K562 (cell line): ENCODE measurements around the gene ADAM15. TPM values are rescaled to one million over a fixed set of nuclear protein-coding genes. Genes with fewer than 3 reads are reported as not detected.

Source experiments
- BHLHE40 ChIP-seq: IDR thresholded peaks from 2 replicates; pipeline ENCODE4 v1.6.1; 2011; ENCODE audit warnings: low read length, improper control_type of control experiment
- CTCF ChIP-seq, 3 experiments: IDR thresholded peaks in 2 of 3; conservative IDR thresholded peaks in 1 of 3; 2 replicates each; pipeline ENCODE4 v1.5.1; 2011 to 2012; ENCODE audit warnings: low read length in 3 of 3, mild to moderate bottlenecking in 3 of 3, control low read depth in 2 of 3, improper control_type of control experiment in 1 of 3, inconsistent platforms in 1 of 3, low read depth in 1 of 3, mixed read lengths in 1 of 3, moderate library complexity in 1 of 3; ENCODE audit not compliant: insufficient read depth in 2 of 3
- EHMT2 ChIP-seq: fragments of 450-650 bp; IDR thresholded peaks from 2 replicates; pipeline ENCODE4 v1.6.1; 2018; ENCODE audit warnings: antibody characterized with exemption
- ETV5 ChIP-seq: sonication (generic); formaldehyde crosslinking; IDR thresholded peaks from 2 replicates; pipeline ENCODE4 v1.4.0; 2020; ENCODE audit warnings: low read depth, mild to moderate bottlenecking, missing genetic modification reagents
- HOXB6 ChIP-seq: fragments of 250-450 bp; sonication (Bioruptor Pico); IDR thresholded peaks from 2 replicates; pipeline ENCODE4 v1.5.1; 2022; ENCODE audit warnings: mild to moderate bottlenecking, borderline replicate concordance
- MAZ ChIP-seq, 2 experiments: fragments of 450-650 bp in 1 of 2; sonication (generic) in 1 of 2; formaldehyde crosslinking; IDR thresholded peaks in 1 of 2; conservative IDR thresholded peaks in 1 of 2; 2 replicates each; pipeline versions ENCODE4 v1.4.0 to v1.5.0; 2020; ENCODE audit warnings: mild to moderate bottlenecking in 1 of 2, missing genetic modification reagents in 1 of 2
- NELFE ChIP-seq: IDR thresholded peaks from 2 replicates; pipeline ENCODE4 v1.6.1; 2011; ENCODE audit warnings: mild to moderate bottlenecking; ENCODE audit not compliant: insufficient read depth, insufficient read length
- PCBP1 ChIP-seq: fragments of 200-400 bp; formaldehyde crosslinking; IDR thresholded peaks from 2 replicates; pipeline ENCODE4 v1.6.1; 2018; ENCODE audit warnings: mild to moderate bottlenecking, low read depth, low read length; ENCODE audit not compliant: poor library complexity, severe bottlenecking
- POLR2AphosphoS2 ChIP-seq: IDR thresholded peaks from 2 replicates; pipeline ENCODE4 v1.6.1; 2012; ENCODE audit warnings: low read length, improper control_type of control experiment
- POLR2H ChIP-seq: IDR thresholded peaks from 2 replicates; pipeline ENCODE4 v1.6.1; 2016; ENCODE audit warnings: missing genetic modification characterization, low read depth, mild to moderate bottlenecking, control low read depth, missing compliant biosample characterization, moderate library complexity
- RBM14 ChIP-seq: fragments of 200-400 bp; formaldehyde crosslinking; IDR thresholded peaks from 2 replicates; pipeline ENCODE4 v1.6.1; 2018; ENCODE audit warnings: low read depth, mild to moderate bottlenecking, low read length, moderate library complexity, borderline replicate concordance; ENCODE audit not compliant: insufficient read depth
- RBM34 ChIP-seq: fragments of 200-400 bp; formaldehyde crosslinking; IDR thresholded peaks from 2 replicates; pipeline ENCODE4 v1.6.1; 2018; ENCODE audit warnings: low read length, borderline replicate concordance; ENCODE audit not compliant: insufficient read depth
- RUNX1 ChIP-seq: sonication (generic); IDR thresholded peaks from 2 replicates; pipeline ENCODE4 v1.6.1; 2016; ENCODE audit warnings: antibody characterized with exemption, low read depth
- SIX5 ChIP-seq, 2 experiments: IDR thresholded peaks; 2 replicates each; pipeline ENCODE4 v1.6.1; 2011; ENCODE audit warnings: low read length in 2 of 2, borderline replicate concordance in 1 of 2, low read depth in 1 of 2, mild to moderate bottlenecking in 1 of 2, moderate library complexity in 1 of 2; ENCODE audit not compliant: insufficient read depth in 1 of 2
- TEAD4 ChIP-seq, 2 experiments: sonication (generic) in 1 of 2; formaldehyde crosslinking in 1 of 2; IDR thresholded peaks; 2 replicates each; pipeline versions ENCODE4 v1.6.1 to v1.8.0; 2012 to 2022; ENCODE audit warnings: borderline replicate concordance in 1 of 2, inconsistent platforms in 1 of 2, low read length in 1 of 2, mild to moderate bottlenecking in 1 of 2, missing genetic modification reagents in 1 of 2
- WHSC1 ChIP-seq: IDR thresholded peaks from one replicate; pipeline ENCODE4 v1.6.1; 2012; ENCODE audit warnings: low read length, control low read depth, inconsistent platforms
- ZFP30 ChIP-seq: fragments of 250-450 bp; sonication (Bioruptor Pico); IDR thresholded peaks from 2 replicates; pipeline ENCODE4 v1.8.0; 2022; ENCODE audit warnings: moderate library complexity, mild to moderate bottlenecking, inconsistent platforms, borderline replicate concordance
- ZHX1 ChIP-seq: fragments of 150-350 bp; conservative IDR thresholded peaks from 2 replicates; pipeline ENCODE4 v1.6.1; 2014; ENCODE audit warnings: low read length
- ZNF512 ChIP-seq: IDR thresholded peaks from 2 replicates; pipeline ENCODE4 v1.6.1; 2016; ENCODE audit warnings: missing genetic modification characterization, missing compliant biosample characterization
- ZNF644 ChIP-seq: fragments of 200-800 bp; sonication (Bioruptor generic); IDR thresholded peaks from 2 replicates; pipeline ENCODE4 v1.6.1; 2016; ENCODE audit warnings: low read depth, missing genetic modification characterization, missing compliant biosample characterization
- ZNF695 ChIP-seq: fragments of 450-650 bp; formaldehyde crosslinking; IDR thresholded peaks from 2 replicates; pipeline ENCODE4 v1.4.0; 2020; ENCODE audit warnings: mild to moderate bottlenecking, moderate library complexity
- polyA plus RNA-seq, 8 experiments: library from polyadenylated mRNA; depleted of rRNA in 4 of 8; stranded (reverse) in 5 of 8; unstranded in 3 of 8; fragments of >200 nt; fragmentation: Nextera tagmentation in 2 of 8; fragmentation: Illumina TruSeq in 1 of 8; extraction: Ambion mirVana in 2 of 8; extraction: Trizol in 1 of 8; gene quantifications; 2 replicates each; pipeline versions ENCODE4 v1.2.1 to v1.2.3, GENCODE V29; 2011 to 2014; ENCODE audit warnings: inconsistent platforms in 1 of 8, missing spikeins in 1 of 8
- total RNA-seq, 7 experiments: library from RNA; depleted of rRNA in 6 of 7; stranded (reverse); fragments of >200 nt in 6 of 7; fragmentation: Illumina TruSeq in 2 of 7; extraction: Trizol in 2 of 7; gene quantifications; 2 replicates each; pipeline versions ENCODE4 v1.2.1 to v1.2.3, GENCODE V29; 2011 to 2021; ENCODE audit warnings: low replicate concordance in 1 of 7

The ADAM15 gene
- total and polyA plus RNA-seq, 9 of the 15 experiments (the other 6 are each of a cell fraction or from before 2014, with no cell fraction given), result 0.69 to 72.3 (median 32.8) TPM

GRCh38 chr1:155084722-155085503 is 33.8 kb downstream of the ADAM15 start (continued):
- TF ChIP-seq ZFP30, result no peak
- no peak for TF ChIP-seq POLR2H (tag)
- no peak for TF ChIP-seq TEAD4 (IDR thresholded peaks at IDR 0.05; ENCODE audit: low read length)
- TF ChIP-seq TEAD4 (CRISPR knock-in tag; IDR thresholded peaks at IDR 0.05; ENCODE audit: borderline replicate concordance), result no peak
- TF ChIP-seq POLR2AphosphoS2, result no peak
- no peak for TF ChIP-seq PCBP1
- no peak for TF ChIP-seq ZHX1
- TF ChIP-seq RBM14, result no peak
- TF ChIP-seq ETV5 (CRISPR knock-in tag), result no peak; the same call in 1 of the 2 replicates
- TF ChIP-seq MAZ (CRISPR knock-in tag; conservative IDR thresholded peaks at IDR 0.05 in 1 of 2, IDR thresholded peaks at IDR 0.05 in 1 of 2), result peak; percentile 86 to 95
- no peak for TF ChIP-seq RBM34
- TF ChIP-seq ZNF644, result no peak
- TF ChIP-seq ZNF512, result no peak
- no peak for TF ChIP-seq EHMT2
- no peak for TF ChIP-seq ZNF695
- no peak for TF ChIP-seq NELFE
- no peak for TF ChIP-seq HOXB6 (CRISPR knock-in tag)
- TF ChIP-seq WHSC1, result no peak
- TF ChIP-seq RUNX1, result no peak
- peak; percentile 91 to 98 (median 97) for TF ChIP-seq CTCF (IDR thresholded peaks at IDR 0.05 in 2 of 3, conservative IDR thresholded peaks at IDR 0.05 in 1 of 3; ENCODE audit: insufficient read depth in 2 of 3, low read depth in 1 of 3, low read length in 3 of 3)
- no peak for TF ChIP-seq SIX5 (IDR thresholded peaks at IDR 0.05; ENCODE audit: borderline replicate concordance in 1 of 2, insufficient read depth in 1 of 2, low read depth in 1 of 2, low read length in 2 of 2)
- TF ChIP-seq BHLHE40, result peak; percentile 71
